Naive B cell (primary cell): ENCODE measurements around the gene PLAA. TPM values are rescaled to one million over a fixed set of nuclear protein-coding genes. Genes with fewer than 3 reads are reported as not detected.

Experiments
- ATAC-seq, 2 donors: fragments of 150-1000 bp; cut with Tn5 transposase; 2 replicates each; pipeline ENCODE4 v1.10.0; 2021; ENCODE audit warnings: low read depth in 2 of 2, mild to moderate bottlenecking in 2 of 2, moderate library complexity in 2 of 2
- DNase-seq: peaks from one replicate; pipeline ENCODE4 v3.0.0; 2022
- H3K27ac Mint-ChIP-seq, 6 donors: one replicate each; pipeline ENCODE4 v1.8.0; 2020 to 2022; ENCODE audit warnings: mild to moderate bottlenecking in 6 of 6, mixed read lengths in 6 of 6, moderate library complexity in 5 of 6, inconsistent platforms in 2 of 6
- H3K27me3 Mint-ChIP-seq, 3 donors: one replicate each; pipeline ENCODE4 v1.8.0; 2021 to 2022; ENCODE audit warnings: mixed read lengths in 3 of 3, mild to moderate bottlenecking in 1 of 3
- H3K36me3 Mint-ChIP-seq, 2 donors: one replicate each; pipeline ENCODE4 v1.8.0; 2020 to 2022; ENCODE audit warnings: mixed read lengths in 2 of 2, inconsistent platforms in 1 of 2, mild to moderate bottlenecking in 1 of 2
- H3K4me1 Mint-ChIP-seq, 3 donors: one replicate each; pipeline ENCODE4 v1.8.0; 2020 to 2022; ENCODE audit warnings: mixed read lengths in 3 of 3, inconsistent platforms in 1 of 3, mild to moderate bottlenecking in 1 of 3, moderate library complexity in 1 of 3
- H3K4me3 Mint-ChIP-seq, 8 donors: one replicate each; pipeline ENCODE4 v1.8.0; 2020 to 2022; ENCODE audit warnings: mild to moderate bottlenecking in 8 of 8, mixed read lengths in 8 of 8, moderate library complexity in 8 of 8, inconsistent platforms in 2 of 8
- H3K9me3 Mint-ChIP-seq, 7 donors: one replicate each; pipeline ENCODE4 v1.8.0; 2020 to 2022; ENCODE audit warnings: mixed read lengths in 7 of 7, mild to moderate bottlenecking in 5 of 7, inconsistent platforms in 2 of 7, moderate library complexity in 1 of 7
- polyA plus RNA-seq, 6 donors: library from polyadenylated mRNA; unstranded; fragments of 300-500 nt; fragmentation: Illumina TruSeq; gene quantifications; one replicate each; pipeline ENCODE4 v1.2.3, GENCODE V29; 2021; ENCODE audit warnings: low read depth in 6 of 6

PLAA gene
- polyA plus RNA-seq, 6 donors from 2014 or later: 16.6 to 24.0 (median 22.9) TPM

- Mint-ChIP-seq H3K27ac (no peak overlapping the region), H3K4me1 (peaks cover 11 to 32% (median 12%) of the 10 kb centered on the region in 3 donors), H3K9me3 (no peaks in the 10 kb centered on the region), H3K27me3 (peaks cover 0 to 5% (median 4%) of the 10 kb centered on the region in 3 donors), H3K36me3 (no peaks in the 10 kb centered on the region), H3K4me3 (peak overlapping the region in 1 of 8 donors; percentile 20)
- DNase-seq (no peak), ATAC-seq (no peak)
Observed at GRCh38 chr9:26951794-26952193, 4.8 kb upstream of the PLAA start.

- Mint-ChIP-seq H3K36me3 (no peaks in the 10 kb centered on the region), H3K9me3 (no peaks in the 10 kb centered on the region), H3K27ac (no peak overlapping the region), H3K4me3 (peak overlapping the region in 1 of 8 donors; percentile 62), H3K4me1 (peaks cover 20 to 31% (median 22%) of the 10 kb centered on the region in 3 donors), H3K27me3 (peaks cover 0 to 5% (median 4%) of the 10 kb centered on the region in 3 donors)
- ATAC-seq (no peak), DNase-seq (no peak)
Observed at GRCh38 chr9:26950521-26950920, 3.5 kb upstream of the PLAA start.

GRCh38 chr9:26949637-26950069, 2.6 kb upstream of the PLAA start:
- peaks cover 17 to 33% (median 20%) of the 10 kb centered on the region in 3 donors for H3K4me1 Mint-ChIP-seq
- no peaks in the 10 kb centered on the region for H3K36me3 Mint-ChIP-seq
- ATAC-seq (no peak), DNase-seq (no peak)
- H3K4me3 Mint-ChIP-seq: peak overlapping the region in 2 of 8 donors; percentile 34 to 62
- peaks cover 0 to 5% (median 4%) of the 10 kb centered on the region in 3 donors for H3K27me3 Mint-ChIP-seq
- H3K9me3 Mint-ChIP-seq: no peaks in the 10 kb centered on the region
- H3K27ac Mint-ChIP-seq: no peak overlapping the region

GRCh38 chr9:26947736-26948135, 694 bp upstream of the PLAA start:
- Mint-ChIP-seq H3K4me3 (peak overlapping the region; percentile 79 to 99 (median 97)), H3K27me3 (peaks cover 0 to 5% (median 4%) of the 10 kb centered on the region in 3 donors), H3K4me1 (peaks cover 23 to 44% (median 25%) of the 10 kb centered on the region in 3 donors), H3K9me3 (no peaks in the 10 kb centered on the region), H3K27ac (peak overlapping the region; percentile 97 to 100 (median 100)), H3K36me3 (peaks cover 0 to 4% of the 10 kb centered on the region in 2 donors)
- ATAC-seq: no peak
- no peak for DNase-seq

- ATAC-seq (no peak), DNase-seq (no peak)
- no peaks in the 10 kb centered on the region for H3K9me3 Mint-ChIP-seq
- peaks cover 0 to 5% (median 4%) of the 10 kb centered on the region in 3 donors for H3K27me3 Mint-ChIP-seq
- H3K4me3 Mint-ChIP-seq: peak overlapping the region; percentile 79 to 99 (median 96)
- peaks cover 0 to 4% of the 10 kb centered on the region in 2 donors for H3K36me3 Mint-ChIP-seq
- H3K4me1 Mint-ChIP-seq: peaks cover 34 to 56% (median 40%) of the 10 kb centered on the region in 3 donors
- H3K27ac Mint-ChIP-seq: peak overlapping the region; percentile 12 to 100 (median 85)
Observed at GRCh38 chr9:26945591-26945990, 1.5 kb downstream of the PLAA start.

- ATAC-seq: no peak
- peaks cover 40 to 58% (median 50%) of the 10 kb centered on the region in 3 donors for H3K4me1 Mint-ChIP-seq
- peak overlapping the region in 1 of 6 donors; percentile 8 for H3K27ac Mint-ChIP-seq
- peak overlapping the region in 1 of 8 donors; percentile 1 for H3K4me3 Mint-ChIP-seq
- DNase-seq: no peak
- H3K27me3 Mint-ChIP-seq: no peaks in the 10 kb centered on the region
- peaks cover 12 to 14% of the 10 kb centered on the region in 2 donors for H3K36me3 Mint-ChIP-seq
- peaks cover 0 to 14% (median 8%) of the 10 kb centered on the region in 7 donors for H3K9me3 Mint-ChIP-seq
Observed at GRCh38 chr9:26940779-26941178, 6.3 kb downstream of the PLAA start.

- Mint-ChIP-seq H3K27ac (peak overlapping the region in 1 of 6 donors; percentile 8), H3K27me3 (no peaks in the 10 kb centered on the region), H3K9me3 (peaks cover 0 to 14% (median 8%) of the 10 kb centered on the region in 7 donors), H3K4me1 (peaks cover 40 to 52% (median 43%) of the 10 kb centered on the region in 3 donors), H3K36me3 (peaks cover 12 to 14% of the 10 kb centered on the region in 2 donors), H3K4me3 (peak overlapping the region in 1 of 8 donors; percentile 1)
- DNase-seq: no peak
- no peak for ATAC-seq
Observed at GRCh38 chr9:26939955-26940711, 6.9 kb downstream of the PLAA start.

GRCh38 chr9:26937816-26938371, 9.1 kb downstream of the PLAA start:
- Mint-ChIP-seq H3K27ac (no peak overlapping the region), H3K27me3 (no peaks in the 10 kb centered on the region), H3K4me1 (peaks cover 34 to 38% (median 37%) of the 10 kb centered on the region in 3 donors), H3K4me3 (peak overlapping the region in 1 of 8 donors; percentile 15), H3K9me3 (peaks cover 0 to 14% (median 8%) of the 10 kb centered on the region in 7 donors), H3K36me3 (peaks cover 10 to 12% of the 10 kb centered on the region in 2 donors)
- ATAC-seq (no peak), DNase-seq (no peak)

- Mint-ChIP-seq H3K36me3 (peaks cover 10 to 12% of the 10 kb centered on the region in 2 donors), H3K4me1 (peaks cover 26 to 30% (median 26%) of the 10 kb centered on the region in 3 donors), H3K9me3 (peaks cover 0 to 14% (median 8%) of the 10 kb centered on the region in 7 donors), H3K27me3 (no peaks in the 10 kb centered on the region), H3K27ac (peak overlapping the region in 1 of 6 donors; percentile 24), H3K4me3 (no peak overlapping the region)
- ATAC-seq: no peak
- no peak for DNase-seq
Observed at GRCh38 chr9:26935847-26936246, 11.2 kb downstream of the PLAA start.

GRCh38 chr9:26928902-26929495, 18.0 kb downstream of the PLAA start:
- Mint-ChIP-seq H3K9me3 (no peaks in the 10 kb centered on the region), H3K4me1 (peaks cover 0 to 6% (median 2%) of the 10 kb centered on the region in 3 donors), H3K27me3 (no peaks in the 10 kb centered on the region), H3K4me3 (no peak overlapping the region), H3K27ac (peak overlapping the region in 1 of 6 donors; percentile 36), H3K36me3 (peaks cover 18 to 23% of the 10 kb centered on the region in 2 donors)
- ATAC-seq (no peak), DNase-seq (no peak)

- ATAC-seq: no peak
- peaks cover 27 to 41% of the 10 kb centered on the region in 2 donors for H3K36me3 Mint-ChIP-seq
- no peak overlapping the region for H3K4me3 Mint-ChIP-seq
Observed at GRCh38 chr9:26925609-26926008, 21.4 kb downstream of the PLAA start.

GRCh38 chr9:26919698-26920097, 27.3 kb downstream of the PLAA start:
- DNase-seq (no peak), ATAC-seq (no peak)
- no peaks in the 10 kb centered on the region for H3K9me3 Mint-ChIP-seq
- H3K4me3 Mint-ChIP-seq: no peak overlapping the region
- peaks cover 45 to 46% of the 10 kb centered on the region in 2 donors for H3K36me3 Mint-ChIP-seq
- H3K27ac Mint-ChIP-seq: no peak overlapping the region
- H3K27me3 Mint-ChIP-seq: no peaks in the 10 kb centered on the region
- no peaks in the 10 kb centered on the region for H3K4me1 Mint-ChIP-seq

More at GRCh38 chr9:26925609-26926008, 21.4 kb downstream of the PLAA start:
- Mint-ChIP-seq H3K27ac (no peak overlapping the region), H3K27me3 (no peaks in the 10 kb centered on the region), H3K4me1 (no peaks in the 10 kb centered on the region), H3K9me3 (no peaks in the 10 kb centered on the region)
- no peak for DNase-seq

GRCh38 chr9:26913138-26913668, 33.8 kb downstream of the PLAA start:
- Mint-ChIP-seq H3K4me1 (peaks cover 0 to 3% (median 0%) of the 10 kb centered on the region in 3 donors), H3K36me3 (peaks cover 18 to 22% of the 10 kb centered on the region in 2 donors), H3K27me3 (no peaks in the 10 kb centered on the region), H3K27ac (no peak overlapping the region), H3K9me3 (no peaks in the 10 kb centered on the region), H3K4me3 (no peak overlapping the region)
- ATAC-seq (no peak), DNase-seq (no peak)
